Subcutaneous adipose tissue (tissue), 4 donors: ENCODE results near the gene LDLRAD3. TPM values are rescaled to one million over a fixed set of nuclear protein-coding genes. Genes with fewer than 3 reads are reported as not detected.

ENCODE experiments used
- total RNA-seq, 4 donors: library from RNA; depleted of rRNA; stranded (reverse); fragments of >200 nt; gene quantifications; one replicate each; pipeline ENCODE4 v1.1.0, GENCODE V29; 2016
- TF ChIP-seq, protein P1 (sequence below): fragments of 450-650 bp; IDR thresholded peaks from one replicate; pipeline ENCODE4 v1.5.1; 2016; ENCODE audit warnings: low read depth, mild to moderate bottlenecking, control low read depth, antibody characterized with exemption, moderate library complexity

LDLRAD3 gene
- total RNA-seq, 4 donors from 2014 or later, result 22.8 to 39.6 (median 29.4) TPM

DNA sequence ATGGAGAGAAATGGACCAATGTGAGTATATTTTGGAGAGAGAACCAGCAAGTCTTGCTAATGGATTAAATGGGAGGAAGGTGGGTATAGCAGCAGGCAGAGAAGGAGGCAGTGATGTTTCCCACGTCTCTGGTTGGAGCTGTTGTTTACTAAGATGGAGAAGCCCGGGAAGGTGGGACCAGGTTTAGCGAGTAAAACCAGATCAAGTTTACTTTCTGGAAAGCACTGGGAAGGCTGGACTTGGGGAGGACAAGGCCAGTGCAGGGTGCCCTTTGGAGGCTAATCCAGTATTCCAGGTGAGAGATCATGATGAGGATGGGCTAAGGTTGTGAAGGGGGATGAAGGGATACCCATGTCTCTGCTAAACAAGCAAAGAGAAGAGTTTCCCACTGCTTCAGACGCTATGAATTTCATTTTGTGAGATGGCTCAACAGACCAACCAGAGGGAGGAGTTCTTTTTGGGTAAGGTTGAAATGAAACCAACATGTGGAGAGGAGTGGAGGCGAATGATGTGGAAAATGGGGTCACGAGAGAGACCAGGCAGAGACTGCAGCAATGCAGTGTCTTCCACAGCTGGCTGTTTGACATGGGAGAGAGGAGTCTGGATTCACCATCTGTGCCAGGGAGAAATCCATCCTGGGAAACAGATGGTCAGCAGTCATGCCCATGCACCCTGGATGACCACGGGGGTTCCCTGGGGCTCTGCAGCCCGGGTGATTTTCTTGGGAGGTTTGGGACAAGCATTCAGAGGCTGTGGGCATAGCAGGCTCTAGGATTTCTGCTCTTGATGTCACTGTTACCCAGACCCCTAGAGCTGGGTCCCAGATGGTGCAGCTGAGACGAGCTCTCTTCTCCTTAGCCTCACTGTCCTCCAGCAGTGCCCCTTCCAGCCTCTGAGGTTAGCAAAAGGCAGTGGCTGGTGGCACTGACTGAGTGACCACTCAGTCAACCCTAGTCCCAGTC is 320.4 kb downstream of the LDLRAD3 start:
- TF ChIP-seq, protein P1, sequence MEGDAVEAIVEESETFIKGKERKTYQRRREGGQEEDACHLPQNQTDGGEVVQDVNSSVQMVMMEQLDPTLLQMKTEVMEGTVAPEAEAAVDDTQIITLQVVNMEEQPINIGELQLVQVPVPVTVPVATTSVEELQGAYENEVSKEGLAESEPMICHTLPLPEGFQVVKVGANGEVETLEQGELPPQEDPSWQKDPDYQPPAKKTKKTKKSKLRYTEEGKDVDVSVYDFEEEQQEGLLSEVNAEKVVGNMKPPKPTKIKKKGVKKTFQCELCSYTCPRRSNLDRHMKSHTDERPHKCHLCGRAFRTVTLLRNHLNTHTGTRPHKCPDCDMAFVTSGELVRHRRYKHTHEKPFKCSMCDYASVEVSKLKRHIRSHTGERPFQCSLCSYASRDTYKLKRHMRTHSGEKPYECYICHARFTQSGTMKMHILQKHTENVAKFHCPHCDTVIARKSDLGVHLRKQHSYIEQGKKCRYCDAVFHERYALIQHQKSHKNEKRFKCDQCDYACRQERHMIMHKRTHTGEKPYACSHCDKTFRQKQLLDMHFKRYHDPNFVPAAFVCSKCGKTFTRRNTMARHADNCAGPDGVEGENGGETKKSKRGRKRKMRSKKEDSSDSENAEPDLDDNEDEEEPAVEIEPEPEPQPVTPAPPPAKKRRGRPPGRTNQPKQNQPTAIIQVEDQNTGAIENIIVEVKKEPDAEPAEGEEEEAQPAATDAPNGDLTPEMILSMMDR, result no peak

DNA sequence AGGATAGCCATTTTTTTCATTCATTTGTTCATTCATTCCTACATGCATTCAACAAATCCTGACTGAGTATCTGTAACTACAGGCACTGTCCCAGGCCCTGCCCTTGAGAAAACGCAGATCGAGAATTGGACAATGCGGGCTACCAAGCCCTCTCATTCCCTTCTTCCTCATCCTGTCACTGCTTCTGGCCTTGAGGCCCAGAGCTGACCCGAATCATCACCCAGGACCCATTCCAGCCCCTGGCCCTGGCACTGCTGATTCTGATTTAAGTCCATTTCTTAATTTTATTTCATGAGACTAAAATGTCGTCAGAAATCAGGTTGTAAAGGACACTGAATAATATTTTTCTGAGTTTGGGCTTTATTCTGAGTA is 321.1 kb downstream of the LDLRAD3 start:
- TF ChIP-seq, protein P1, result no peak

DNA sequence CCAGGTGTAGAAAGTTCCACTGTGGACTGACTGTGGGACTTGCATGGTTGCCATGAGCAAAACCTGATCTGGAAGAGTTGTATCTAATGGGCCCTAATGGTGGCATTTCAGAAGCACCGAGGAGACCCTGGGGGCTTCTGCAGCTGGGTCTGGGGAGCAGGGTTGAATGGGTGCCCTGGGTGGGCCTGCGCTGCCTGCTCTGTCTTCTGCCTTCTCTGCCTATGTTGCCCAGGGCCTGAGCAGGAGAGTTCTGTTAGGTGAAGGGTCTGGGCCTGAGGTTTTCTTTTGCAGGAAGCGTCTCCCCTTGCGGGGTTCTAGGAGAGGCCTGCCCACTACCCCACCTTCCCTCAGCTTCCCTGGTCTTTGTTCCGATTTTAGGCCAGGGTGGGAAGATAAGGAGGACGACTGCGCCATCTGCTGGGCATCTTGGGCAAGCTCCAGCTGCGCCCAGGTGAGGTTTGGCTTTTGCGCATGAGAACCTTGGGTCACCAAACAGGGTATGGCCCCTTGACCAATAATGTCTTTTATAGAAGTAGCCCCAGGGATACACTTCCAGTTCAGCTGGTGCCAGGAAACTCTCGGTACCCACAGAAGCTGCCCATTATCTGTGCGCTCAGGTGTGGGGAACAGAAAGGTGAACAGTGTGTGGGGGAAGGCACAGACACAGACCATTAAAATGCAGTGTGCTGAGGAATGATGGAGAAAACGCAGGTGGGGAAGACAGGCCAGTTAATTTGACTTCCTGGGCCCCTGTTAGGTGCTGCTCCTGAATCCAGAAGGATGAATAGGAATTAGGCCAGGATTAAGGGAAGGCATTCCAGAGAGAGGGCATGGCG is 322.1 kb downstream of the LDLRAD3 start:
- TF ChIP-seq, protein P1, result no peak

DNA sequence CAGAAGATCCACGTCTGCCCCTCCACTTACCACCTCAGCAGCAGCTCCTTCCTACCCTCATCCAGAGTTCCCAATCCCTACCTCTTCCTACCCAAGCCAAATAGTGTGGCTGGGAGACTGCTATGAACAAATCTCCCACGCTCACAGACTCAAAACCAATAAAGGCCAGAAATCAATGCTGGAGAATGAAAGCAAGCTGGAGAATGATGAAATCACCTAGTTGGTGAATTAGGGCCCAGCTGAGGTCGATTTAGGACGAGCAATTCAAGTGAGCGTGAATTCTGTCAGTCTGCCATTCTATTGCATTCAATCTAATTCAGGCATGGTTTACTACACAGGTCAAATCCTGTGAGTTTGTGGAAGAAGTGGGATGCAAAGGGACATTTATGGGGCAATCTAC is 322.9 kb downstream of the LDLRAD3 start:
- TF ChIP-seq, protein P1, result no peak

DNA sequence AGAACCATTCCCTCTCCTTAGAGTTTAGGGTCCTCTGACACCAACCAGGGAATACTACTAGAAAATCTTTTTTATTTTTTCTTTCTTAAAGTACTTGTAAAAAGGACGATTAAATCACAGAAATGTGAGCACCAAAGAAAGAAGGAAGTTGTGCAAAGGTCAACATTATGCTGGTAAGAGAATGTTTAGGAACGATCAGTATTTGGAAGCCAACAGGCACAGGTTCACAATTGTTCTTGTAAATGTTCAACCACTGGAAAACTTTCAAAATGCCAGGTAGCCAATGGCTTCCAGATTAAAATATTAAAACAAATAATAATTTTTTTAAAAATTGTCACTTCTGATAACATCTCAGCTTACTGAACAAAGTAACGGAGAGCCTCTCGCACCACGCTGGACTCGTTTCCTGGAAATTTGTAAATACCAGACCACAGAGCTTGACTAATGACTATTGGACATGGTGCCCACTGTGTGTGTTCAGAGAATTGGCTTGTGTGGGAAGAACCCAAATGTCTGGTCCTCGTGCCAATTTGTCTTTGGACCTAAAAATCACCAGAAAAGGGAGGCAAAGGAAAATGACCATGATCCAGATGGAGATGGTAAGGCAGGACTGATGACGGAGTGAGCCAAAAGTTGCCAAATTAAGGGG is 324.6 kb downstream of the LDLRAD3 start:
- TF ChIP-seq, protein P1, result no peak

DNA sequence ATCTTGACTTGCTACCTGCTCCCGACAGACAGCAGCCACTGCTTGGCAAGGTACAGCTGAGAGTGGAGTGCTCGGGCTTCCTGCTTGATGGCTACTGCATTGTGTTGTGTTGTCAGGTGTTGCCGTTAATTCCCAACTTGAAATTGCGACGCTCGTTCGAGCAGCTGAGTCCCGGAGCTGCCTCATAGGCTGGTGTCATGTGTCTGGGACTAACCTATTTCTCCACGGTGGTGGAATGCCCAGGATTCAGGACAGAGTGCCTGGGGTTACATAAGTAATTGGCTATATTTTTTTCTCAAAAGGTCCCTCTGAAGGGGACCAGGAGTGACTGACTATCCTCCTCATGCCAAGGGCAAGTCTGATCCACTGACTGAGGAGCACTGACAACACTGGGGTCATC is 326.8 kb downstream of the LDLRAD3 start:
- TF ChIP-seq, protein P1, result no peak
